A204.1 (cell line): ENCODE data around the gene SORD.
"Not testable (repeated sequence)": the region's sequence is repeated elsewhere in the genome, so short reads cannot be mapped to it uniquely, and the experiment has no call there.

Experiments used
- FAIRE-seq: peaks from 2 replicates; lab custom pipeline; 2012; peaks lifted over from hg19 to GRCh38; lab: Jason Lieb, UNC

Gene SORD

GRCh38 chr15:45099549-45100165, 76.7 kb downstream of the SORD start:
- FAIRE-seq, result no peak

- FAIRE-seq, result no peak
These were observed 78.1 kb downstream of the SORD start for GRCh38 chr15:45100884-45101625.

DNA sequence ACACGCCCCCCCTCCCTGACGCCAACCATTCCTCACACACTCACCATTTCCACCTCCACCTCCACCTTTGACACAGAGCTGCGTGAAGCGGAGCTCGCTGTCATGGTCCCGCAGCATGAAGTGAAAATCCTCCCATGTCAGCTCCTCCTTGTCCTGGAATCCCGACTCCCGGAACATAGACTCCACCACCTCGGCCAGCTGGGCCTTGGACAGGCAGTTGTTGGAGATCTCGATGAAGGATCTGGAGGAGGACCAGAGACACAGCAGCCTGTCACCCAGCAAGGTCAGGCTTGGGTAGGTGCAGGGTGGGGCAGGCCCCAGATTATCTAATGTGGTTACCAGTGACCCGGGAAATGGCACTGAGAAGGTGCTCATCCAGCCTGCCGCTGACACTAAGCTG, 78.8 kb downstream of the SORD start:
- FAIRE-seq, result no peak

DNA sequence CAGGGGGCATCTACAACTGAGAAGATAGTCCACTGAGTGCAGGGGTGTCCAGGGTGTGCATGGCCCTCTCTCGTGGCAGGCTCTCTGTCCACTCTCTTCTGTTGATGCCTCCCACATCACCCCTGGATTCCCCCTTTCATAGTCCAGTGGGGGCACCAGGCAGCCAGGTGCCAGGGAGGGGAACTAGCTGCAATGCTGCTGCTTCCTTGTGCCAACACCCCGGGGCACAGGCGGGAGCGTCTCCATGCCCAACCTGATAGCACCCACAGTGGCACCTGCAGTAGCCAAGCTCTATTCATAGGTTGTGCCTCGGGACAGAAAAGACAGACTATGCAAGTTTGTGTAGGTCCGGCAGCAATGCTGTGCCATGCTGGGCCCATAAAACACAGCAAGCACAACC, 79.2 kb downstream of the SORD start:
- FAIRE-seq, result no peak

GRCh38 chr15:45104170-45104569, 81.2 kb downstream of the SORD start:
- FAIRE-seq, result not testable (repeated sequence)

DNA sequence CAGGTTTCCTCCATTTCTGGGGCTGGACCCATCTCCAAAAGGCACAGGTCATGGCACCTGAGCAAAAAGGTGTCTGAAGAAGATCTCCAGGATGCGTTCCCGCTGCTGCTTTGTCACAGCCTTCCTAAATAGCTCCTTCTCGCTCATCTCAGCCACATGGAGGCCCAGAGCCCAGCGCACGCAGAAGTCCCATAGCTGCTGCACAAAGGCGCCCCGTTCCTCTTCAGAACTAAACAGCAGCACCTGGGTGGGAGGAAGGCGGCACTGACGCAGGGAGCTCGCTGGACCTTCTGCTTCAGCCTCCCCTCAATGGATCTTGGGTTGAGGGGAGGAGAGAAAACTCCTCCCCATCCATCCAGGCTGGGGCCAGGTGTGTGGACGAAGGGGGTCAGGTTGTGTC, 82.6 kb downstream of the SORD start:
- no peak for FAIRE-seq

GRCh38 chr15:45106002-45106790, 83.2 kb downstream of the SORD start:
- no peak for FAIRE-seq

DNA sequence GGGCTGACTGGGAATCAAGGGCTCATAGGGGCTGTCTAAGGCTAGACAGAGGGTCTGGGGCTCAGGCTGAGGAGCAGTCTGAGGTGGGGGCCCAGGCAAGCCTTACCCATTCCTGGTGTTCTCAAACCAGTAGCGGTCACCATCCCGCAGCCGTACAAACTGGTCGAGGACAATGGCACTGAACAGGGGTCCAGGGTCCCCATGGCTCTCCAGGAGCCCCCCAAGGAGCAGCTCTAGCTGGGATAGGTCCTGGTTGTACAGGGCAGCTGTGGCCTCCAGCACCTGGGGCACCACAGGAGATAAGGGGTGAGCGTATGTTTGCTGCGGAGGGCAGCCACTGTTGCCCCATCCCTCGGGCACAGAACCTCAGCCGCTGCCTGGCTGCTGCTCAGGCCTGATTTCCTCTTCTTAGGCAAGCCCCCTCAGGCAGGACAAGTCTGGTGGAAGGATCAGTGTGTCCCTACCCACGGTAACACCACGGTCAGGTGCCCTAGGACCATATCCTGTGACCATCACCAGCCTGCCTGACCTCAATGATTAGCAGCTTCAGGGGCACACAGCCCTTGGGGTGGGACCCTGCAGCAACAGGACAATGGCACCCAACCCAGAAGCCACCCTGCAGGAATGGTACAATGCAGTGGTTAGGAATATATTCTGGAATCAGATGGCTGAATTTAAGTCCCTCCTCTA, 85.1 kb downstream of the SORD start:
- no peak for FAIRE-seq

DNA sequence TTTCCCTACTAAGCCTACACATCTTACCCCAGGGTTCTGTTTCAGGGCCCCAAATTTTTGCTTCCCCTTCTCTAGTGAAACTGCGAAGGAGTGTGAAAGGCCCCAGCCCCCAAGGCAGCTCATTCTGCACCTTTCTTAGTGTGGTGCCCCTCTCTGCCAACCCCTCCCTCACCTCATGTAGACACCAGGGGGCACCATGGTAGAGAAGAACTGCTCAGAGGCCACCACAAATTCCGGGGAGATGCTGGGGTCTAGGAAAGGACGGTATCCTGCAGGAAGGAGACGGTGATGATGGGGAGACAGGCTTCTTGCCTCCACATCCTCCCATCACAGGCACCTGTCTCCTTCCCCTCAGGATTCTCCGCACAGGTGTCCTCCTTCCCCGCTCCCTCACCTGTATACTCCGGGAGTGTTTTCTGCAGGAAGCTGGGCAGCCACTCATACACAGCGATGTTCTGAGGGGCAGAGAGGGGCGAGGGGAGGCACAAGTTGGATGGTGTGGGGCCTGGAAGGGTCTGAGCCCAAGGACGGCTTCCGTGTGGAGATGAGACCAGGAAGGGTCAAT, 87.3 kb downstream of the SORD start:
- no peak for FAIRE-seq

DNA sequence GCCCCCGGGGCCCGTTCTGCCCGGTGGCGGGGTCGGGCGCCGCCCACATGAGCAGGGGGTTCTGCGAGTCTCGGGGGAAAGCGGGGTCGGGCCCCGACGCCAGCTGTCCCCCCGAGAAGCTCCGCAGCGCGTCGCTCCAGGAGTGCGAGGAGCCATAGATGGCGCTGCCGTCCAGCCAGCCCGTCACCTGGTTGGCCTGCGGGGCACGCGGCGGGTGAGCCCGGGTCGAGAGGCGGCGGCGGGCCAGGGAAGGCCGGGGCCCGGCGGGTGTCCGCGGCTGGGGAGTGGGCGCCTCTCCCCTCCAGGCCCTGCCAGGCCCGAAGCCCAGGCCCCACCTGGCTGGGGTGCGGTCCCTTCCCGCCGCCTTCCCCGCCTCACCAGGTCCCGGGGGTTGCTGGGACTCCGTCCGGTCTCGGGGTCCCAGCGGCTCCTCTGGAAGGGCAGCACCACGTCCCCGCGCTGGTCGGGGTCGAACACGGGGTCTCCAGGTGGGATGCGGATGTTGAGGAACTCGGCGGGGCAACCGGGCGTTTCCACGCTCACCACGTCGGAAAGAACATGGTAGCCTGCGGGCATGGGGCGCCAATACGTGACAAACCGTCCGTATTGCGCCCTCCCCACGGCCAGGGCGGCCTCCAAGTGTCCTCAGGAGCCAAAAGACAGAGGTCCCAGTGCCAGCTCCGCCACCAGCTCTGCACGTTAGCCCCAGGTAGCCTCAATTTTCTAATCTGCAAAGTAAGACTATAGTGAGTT, 88.6 kb downstream of the SORD start:
- FAIRE-seq, result no peak

DNA sequence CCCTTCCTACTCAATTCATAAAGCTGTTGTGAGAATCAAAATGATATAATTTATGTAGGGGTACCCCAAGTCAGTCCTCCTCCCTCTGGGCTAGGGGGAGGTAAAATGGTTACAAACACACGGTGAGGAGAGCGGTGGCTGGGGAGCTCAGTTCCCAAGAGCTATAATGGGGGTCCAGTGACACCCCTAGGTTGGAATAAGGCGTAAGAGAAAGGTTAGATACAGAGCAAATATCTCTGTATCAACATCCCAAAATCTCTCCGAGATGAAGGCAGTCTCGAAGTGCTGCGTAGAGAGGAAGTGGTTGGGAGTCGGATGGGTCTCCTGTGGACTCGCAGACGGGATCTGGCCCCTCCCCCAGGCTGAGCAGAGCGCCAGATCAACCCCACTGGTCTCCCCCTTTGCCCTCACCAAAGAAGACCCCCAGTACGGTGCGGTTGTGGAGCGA, 89.2 kb downstream of the SORD start:
- no peak for FAIRE-seq

DNA sequence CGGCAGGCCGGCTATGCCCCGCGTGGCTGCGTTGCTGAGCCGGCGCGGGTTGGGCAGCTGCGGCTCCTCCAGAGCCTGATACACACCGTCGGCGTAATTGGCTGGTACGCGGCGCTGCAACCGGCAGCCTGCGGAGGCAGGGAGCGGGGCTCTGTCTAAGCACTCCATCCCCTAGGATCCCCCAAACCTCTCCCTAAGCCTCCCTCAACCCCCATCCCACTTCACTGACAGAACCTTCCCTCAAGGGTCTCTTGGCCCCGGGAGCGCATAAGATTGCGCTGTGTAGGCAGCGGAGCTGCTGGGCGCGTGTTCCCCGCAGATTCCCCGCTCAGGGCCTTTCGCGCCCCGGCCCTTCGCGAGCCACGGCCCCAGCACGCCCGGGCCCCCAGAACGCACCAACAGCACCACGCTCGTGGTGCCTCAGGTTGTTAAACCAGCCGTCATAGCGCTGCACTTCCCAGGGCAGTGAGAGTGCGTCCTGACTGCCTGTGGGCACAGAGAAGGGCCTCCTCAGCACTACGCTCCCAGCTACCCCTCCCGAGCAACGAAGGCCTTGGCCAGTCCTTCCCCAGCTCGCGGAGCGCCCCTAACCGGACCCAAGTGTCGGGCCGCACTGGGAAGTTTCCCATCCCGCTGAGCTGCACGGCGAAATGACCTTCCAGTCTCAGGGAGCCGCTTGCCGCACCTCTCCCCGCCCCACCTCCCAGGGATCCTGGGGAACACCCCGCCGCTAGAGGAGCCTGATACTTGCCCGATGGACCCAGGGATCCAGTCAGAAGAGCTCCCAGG, 89.8 kb downstream of the SORD start:
- no peak for FAIRE-seq

DNA sequence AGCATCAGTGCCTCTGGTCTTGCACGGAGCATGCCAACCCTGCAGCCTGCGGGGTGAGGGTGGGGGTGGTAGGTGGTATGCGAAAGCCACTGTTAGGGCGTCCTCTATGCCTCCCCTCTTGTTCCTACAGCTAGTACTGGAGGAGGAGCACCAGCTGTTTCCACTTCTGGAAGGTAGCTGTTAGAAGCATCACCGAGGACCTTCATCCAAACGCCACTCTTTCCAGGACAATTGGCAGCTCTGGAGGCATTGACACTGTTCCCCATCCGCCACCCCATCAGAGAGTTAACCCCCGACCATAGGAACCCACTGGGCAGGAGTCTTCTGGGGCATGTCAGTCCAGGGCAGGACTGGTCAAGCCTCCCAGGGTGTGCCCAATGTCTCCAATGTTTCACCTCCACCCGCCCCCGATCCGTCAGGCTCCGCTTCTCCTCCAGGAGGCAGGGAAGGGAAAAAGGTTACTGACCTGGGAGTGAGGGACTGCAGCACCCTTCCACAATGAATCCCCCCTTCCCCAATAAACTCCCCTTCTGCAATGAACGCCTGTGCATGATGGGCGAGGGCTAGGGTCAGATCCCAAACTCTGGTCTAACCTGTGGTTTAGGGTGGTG, 90.5 kb downstream of the SORD start:
- no peak for FAIRE-seq

DNA sequence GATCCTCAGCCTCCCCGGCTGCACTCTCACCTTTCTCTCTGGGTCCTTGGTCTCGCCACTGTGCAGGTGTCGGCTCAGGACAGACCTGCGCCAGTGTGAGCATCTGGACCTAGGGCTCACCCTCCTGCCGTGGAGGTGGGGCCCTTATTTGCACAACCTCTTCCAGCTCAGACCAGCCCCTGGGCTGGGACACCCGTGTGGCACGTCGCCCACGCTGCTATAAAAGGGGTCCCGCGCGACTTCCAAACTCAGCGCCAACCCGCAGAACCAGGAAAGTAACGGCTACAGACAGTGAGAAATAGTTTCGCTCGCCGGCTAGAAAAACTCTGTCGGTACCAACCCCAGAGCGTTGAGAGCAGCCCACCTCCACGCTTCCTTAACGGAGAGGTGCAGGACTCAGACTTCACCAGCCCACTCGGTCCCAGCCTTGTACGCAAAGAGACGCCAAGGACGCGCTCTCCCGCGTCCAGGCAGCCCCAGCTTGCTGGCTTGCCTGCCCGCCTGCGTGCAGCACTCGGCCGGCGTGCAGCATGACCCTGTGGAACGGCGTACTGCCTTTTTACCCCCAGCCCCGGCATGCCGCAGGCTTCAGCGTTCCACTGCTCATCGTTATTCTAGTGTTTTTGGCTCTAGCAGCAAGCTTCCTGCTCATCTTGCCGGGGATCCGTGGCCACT, 91.2 kb downstream of the SORD start, which contains the start of the genes DUOX2 and DUOXA2:
DUOX2 (minus strand) TSS at position 97 of the 675 bp plus-strand sequence. CDS start 761 bp downstream, outside the sequence.
DUOXA2 (plus strand) TSS at position 251 of the 675 bp plus-strand sequence; CDS start at position 531, 280 bp downstream.
- no peak for FAIRE-seq

- no peak for FAIRE-seq
These were observed 91.7 kb downstream of the SORD start for GRCh38 chr15:45114751-45115085.

- no peak for FAIRE-seq
These were observed 92.4 kb downstream of the SORD start for GRCh38 chr15:45115312-45115820.

GRCh38 chr15:45116006-45116481, 93.0 kb downstream of the SORD start:
- FAIRE-seq, result no peak

DNA sequence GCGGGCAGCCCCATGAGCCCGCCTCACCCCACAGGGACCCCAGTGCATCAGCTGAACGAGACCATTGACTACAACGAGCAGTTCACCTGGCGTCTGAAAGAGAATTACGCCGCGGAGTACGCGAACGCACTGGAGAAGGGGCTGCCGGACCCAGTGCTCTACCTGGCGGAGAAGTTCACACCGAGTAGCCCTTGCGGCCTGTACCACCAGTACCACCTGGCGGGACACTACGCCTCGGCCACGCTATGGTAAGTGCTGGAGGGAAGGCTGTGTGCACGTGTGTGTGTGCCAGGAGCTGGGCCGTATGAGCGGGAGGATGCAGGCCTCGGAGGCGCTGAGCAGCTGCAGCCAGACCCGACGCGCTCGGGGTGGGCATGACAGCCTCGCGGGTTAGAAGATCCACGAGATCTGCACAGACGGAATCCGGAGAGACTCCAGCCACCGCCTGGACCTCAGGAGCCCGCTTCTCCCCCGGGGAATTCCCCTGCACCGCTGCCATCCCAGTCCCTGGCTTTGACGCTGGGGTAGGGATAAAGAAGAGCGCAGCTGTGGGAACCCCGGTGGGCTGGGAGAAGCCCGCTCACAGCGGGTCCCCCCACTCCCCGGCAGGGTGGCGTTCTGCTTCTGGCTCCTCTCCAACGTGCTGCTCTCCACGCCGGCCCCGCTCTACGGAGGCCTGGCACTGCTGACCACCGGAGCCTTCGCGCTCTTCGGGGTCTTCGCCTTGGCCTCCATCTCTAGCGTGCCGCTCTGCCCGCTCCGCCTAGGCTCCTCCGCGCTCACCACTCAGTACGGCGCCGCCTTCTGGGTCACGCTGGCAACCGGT, 93.7 kb downstream of the SORD start:
- FAIRE-seq, result no peak
